ENCODE results near the gene ACAD11.
"Not testable (repeated sequence)": the region's sequence is repeated elsewhere in the genome, so short reads cannot be mapped to it uniquely, and the experiment has no call there.

Gene ACAD11

DNA sequence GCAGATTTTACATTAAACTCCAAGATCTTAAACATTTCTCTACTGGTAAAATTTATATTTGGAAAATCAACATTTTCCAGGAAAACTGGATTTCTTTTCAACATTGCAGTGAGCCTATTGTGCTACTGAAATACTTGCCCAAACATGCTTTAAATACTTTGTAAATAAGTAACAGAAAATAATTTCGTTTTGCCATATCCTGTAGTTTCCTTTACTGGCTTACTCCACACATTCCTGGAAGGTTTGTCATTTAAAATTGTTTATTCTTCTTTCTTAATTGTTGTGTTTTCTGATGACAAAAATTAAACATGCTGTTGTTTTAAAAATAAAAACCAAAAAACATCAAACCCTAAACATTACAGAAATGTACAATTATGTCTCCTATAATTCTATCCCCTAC, 22.0 kb downstream of the ACAD11 start:
- TF ChIP-seq POLR2A (IDR thresholded peaks at IDR 0.05; ENCODE audit: low read depth, low read length), result no peak
- DNase-seq (ENCODE audit: insufficient read length, low spot score) (no peak), FAIRE-seq (peak; percentile 58)

DNA sequence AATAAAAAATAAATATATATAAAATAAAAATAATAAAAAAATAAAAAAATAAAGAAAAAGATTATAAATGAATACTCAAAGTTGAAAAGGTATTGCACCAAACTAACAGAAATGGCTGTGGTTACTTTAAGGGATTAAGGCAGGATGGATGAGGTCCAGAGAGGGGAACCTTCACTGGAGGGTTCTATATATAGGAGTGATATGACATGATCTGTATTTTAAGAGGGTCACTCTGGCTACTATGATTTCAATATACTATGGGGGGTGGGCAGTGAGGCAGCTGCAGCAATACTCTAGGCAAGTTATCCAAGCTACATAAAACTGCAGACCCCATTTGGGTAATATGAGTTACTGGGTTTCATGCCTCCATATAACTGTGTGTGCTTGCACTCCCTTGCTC, 24.6 kb downstream of the ACAD11 start:
- no peak for TF ChIP-seq POLR2A (IDR thresholded peaks at IDR 0.05; ENCODE audit: low read depth, low read length)
- no peak for DNase-seq (ENCODE audit: insufficient read length, low spot score)
- no peak for FAIRE-seq

- FAIRE-seq (no peak), DNase-seq (ENCODE audit: insufficient read length, low spot score) (no peak)
- TF ChIP-seq POLR2A (IDR thresholded peaks at IDR 0.05; ENCODE audit: low read depth, low read length), result no peak
Observed at GRCh38 chr3:132630612-132631011, 29.0 kb downstream of the ACAD11 start.

DNA sequence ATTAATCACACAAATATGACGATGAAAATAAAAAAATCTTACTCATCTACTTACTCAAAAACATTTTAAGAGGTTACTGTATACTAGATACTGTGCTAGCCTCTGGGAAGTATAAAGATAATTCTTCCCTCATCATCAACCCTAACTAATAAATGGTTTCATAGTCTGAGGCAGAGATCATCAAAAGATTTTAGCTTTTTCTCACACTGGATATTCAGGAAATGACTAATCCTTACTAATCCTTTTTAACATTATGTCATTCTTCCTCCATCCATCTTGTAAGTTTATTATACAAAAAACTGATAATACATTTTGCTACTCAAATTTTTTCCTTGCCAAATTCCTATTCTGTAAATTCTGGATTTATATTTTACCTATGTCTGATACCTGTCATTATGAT, 29.7 kb downstream of the ACAD11 start:
- FAIRE-seq (peak; percentile 50), DNase-seq (ENCODE audit: insufficient read length, low spot score) (no peak)
- no peak for TF ChIP-seq POLR2A (IDR thresholded peaks at IDR 0.05; ENCODE audit: low read depth, low read length)

GRCh38 chr3:132628157-132628556, 31.5 kb downstream of the ACAD11 start:
- DNase-seq (ENCODE audit: insufficient read length, low spot score), result no peak
- no peak for FAIRE-seq
- TF ChIP-seq POLR2A (IDR thresholded peaks at IDR 0.05; ENCODE audit: low read depth, low read length), result no peak

DNA sequence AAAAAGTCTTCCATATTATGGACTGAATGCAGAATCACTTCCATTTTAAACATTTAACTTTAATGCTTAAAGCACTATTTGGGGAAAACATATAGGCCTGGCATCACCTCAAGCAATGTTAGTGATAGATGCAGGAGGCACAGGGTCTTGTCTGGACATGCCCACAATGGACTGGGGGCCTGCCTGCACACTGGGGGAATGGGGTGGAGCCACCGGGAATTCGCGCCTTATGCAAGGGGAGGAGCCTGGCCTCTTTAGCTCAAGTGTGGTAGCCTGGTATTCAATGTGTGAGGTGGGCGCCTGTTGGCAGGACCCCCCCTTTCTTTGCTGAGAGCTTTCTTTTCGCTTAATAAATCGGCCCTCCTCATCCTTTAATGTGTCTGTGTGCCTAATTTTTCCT, 32.7 kb downstream of the ACAD11 start:
- no peak for TF ChIP-seq POLR2A (IDR thresholded peaks at IDR 0.05; ENCODE audit: low read depth, low read length)
- FAIRE-seq (no peak), DNase-seq (ENCODE audit: insufficient read length, low spot score) (no peak)

GRCh38 chr3:132625613-132626012, 34.0 kb downstream of the ACAD11 start:
- FAIRE-seq (no peak), DNase-seq (ENCODE audit: insufficient read length, low spot score) (no peak)
- no peak for TF ChIP-seq POLR2A (IDR thresholded peaks at IDR 0.05; ENCODE audit: low read depth, low read length)

DNA sequence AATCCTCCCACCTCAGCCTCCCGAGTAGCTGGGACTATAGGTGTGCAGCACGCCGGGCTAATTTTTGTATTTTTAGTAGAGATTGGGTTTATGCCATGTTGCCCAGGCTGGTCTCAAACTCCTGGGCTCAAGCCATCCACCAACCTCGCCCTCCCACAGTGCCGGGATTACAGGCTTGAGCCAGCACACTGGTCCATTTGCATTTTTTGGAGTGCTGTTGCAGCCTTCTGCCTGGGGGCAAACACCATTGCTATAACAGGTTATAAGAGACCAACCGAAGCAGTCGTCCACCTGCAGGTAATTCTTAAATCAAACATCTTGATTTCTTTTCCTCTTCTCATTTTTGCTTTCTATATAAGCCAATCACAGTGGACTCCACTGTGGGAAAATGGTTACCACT, 34.8 kb downstream of the ACAD11 start:
- DNase-seq (ENCODE audit: insufficient read length, low spot score) (no peak), FAIRE-seq (no peak)
- TF ChIP-seq POLR2A (IDR thresholded peaks at IDR 0.05; ENCODE audit: low read depth, low read length), result no peak

DNA sequence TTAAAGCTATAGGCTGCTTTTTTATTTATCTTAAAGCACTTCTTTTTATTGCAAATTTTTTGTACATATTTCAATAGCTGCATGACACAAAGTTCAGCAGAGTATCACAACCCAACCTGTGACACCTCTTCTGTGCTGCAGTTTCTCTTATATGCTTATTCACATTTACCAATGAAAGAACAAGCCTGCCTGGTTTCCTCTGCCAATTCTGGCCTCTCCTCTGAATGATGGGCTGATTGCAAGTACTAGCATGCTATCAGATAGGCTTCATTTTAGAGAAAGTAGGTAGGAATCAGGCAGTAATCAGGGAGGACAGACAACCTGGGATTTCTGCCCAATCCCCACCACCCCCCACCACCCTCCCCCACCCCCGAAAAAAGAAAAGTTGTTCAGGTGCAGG, 36.0 kb downstream of the ACAD11 start:
- TF ChIP-seq POLR2A (IDR thresholded peaks at IDR 0.05; ENCODE audit: low read depth, low read length), result no peak
- no peak for FAIRE-seq

DNA sequence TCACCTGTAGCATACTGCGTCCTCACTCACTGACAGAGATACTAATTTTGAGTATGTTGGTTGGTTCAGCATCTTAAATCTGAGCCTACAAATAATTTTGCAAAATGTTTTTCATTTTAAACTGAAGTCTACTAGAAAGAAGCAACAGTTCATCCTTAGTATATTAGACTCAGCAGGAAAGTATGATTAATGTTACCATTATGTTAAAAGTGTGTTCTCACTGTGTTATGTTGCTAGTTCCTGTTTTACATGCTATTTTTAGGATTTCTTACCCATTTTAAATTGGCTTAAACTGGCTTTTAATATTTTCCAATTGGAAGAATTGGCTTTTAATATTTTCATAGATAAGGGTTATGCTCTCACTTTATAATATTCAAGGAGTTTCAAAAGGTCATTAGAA, 36.8 kb downstream of the ACAD11 start:
- no peak for TF ChIP-seq POLR2A (IDR thresholded peaks at IDR 0.05; ENCODE audit: low read depth, low read length)
- FAIRE-seq (no peak), DNase-seq (ENCODE audit: insufficient read length, low spot score) (no peak)

More for the DNA sequence above, 36.0 kb downstream of the ACAD11 start:
- DNase-seq (ENCODE audit: insufficient read length, low spot score), result no peak

GRCh38 chr3:132622148-132622547, 37.5 kb downstream of the ACAD11 start:
- no peak for FAIRE-seq
- no peak for TF ChIP-seq POLR2A (IDR thresholded peaks at IDR 0.05; ENCODE audit: low read depth, low read length)
- no peak for DNase-seq (ENCODE audit: insufficient read length, low spot score)

- no peak for TF ChIP-seq POLR2A (IDR thresholded peaks at IDR 0.05; ENCODE audit: low read depth, low read length)
- DNase-seq (ENCODE audit: insufficient read length, low spot score) (no peak), FAIRE-seq (no peak)
Observed at GRCh38 chr3:132616780-132617179, 42.8 kb downstream of the ACAD11 start.

GRCh38 chr3:132615881-132616280, 43.7 kb downstream of the ACAD11 start:
- DNase-seq (ENCODE audit: insufficient read length, low spot score) (no peak), FAIRE-seq (no peak)
- no peak for TF ChIP-seq POLR2A (IDR thresholded peaks at IDR 0.05; ENCODE audit: low read depth, low read length)

GRCh38 chr3:132615301-132615700, 44.3 kb downstream of the ACAD11 start:
- not testable (repeated sequence) for FAIRE-seq; DNase-seq (ENCODE audit: insufficient read length, low spot score)

DNA sequence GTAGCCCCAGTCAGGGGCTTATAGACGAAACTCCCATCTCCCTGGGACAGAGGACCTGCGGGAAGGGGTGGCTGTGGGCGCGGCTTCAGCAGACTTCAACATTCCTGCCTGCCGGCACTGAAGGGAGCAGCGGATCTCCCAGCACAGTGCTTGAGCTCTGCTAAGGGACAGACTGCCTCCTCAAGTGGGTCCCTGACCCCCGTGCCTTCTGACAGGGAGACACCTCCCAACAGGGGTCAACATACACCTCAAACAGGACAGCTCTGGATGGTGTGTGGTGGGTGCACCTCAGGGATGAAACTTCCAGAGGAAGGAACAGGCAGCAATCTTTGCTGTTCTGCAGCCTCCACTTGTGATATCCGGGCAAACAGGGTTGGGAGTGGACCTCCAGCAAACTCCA, 53.0 kb downstream of the ACAD11 start:
- FAIRE-seq; DNase-seq (ENCODE audit: insufficient read length, low spot score): not testable (repeated sequence)

DNA sequence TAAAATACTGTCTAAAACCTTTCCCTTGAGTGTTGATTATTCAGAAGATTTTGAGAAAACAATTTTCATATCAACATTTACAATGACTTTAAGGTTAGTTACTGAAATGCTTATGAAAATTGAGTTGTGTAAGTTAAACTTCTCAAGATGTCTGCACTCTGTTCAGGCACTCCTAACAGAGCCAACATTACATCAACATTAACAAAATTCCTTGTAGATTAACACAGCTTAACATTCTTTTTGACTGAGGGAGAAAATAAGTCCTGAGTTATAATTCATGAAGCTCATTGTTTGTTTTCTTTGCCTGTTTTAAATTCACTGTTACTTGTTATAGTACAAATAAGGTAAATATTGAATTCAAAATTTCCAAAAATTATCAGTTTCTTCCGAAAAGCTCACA, 53.5 kb downstream of the ACAD11 start:
- FAIRE-seq, result peak; percentile 53
- no peak for TF ChIP-seq POLR2A (IDR thresholded peaks at IDR 0.05; ENCODE audit: low read depth, low read length)
- no peak for DNase-seq (ENCODE audit: insufficient read length, low spot score)
